Peyer's patch (tissue), 4 donors: ENCODE measurements around the gene CDYL. TPM values are rescaled to one million over a fixed set of nuclear protein-coding genes. Genes with fewer than 3 reads are reported as not detected.

Experiments used
- DNase-seq, 3 donors: peaks; one replicate each; pipeline ENCODE4 v3.0.0-alpha.2; 2017 to 2019
- H3K27ac ChIP-seq, 4 donors: fragments of 200-600 bp; sonication (generic); one replicate each; pipeline ENCODE4 v1.5.1; 2016 to 2019
- H3K27me3 ChIP-seq, 2 donors: fragments of 200-600 bp; sonication (generic); one replicate each; pipeline ENCODE4 v1.5.1; 2019
- H3K36me3 ChIP-seq, 3 donors: fragments of 200-600 bp; sonication (generic); one replicate each; pipeline ENCODE4 v1.5.1; 2016 to 2019
- H3K4me1 ChIP-seq, 4 donors: fragments of 200-600 bp; sonication (generic); one replicate each; pipeline ENCODE4 v1.5.1; 2016 to 2019
- H3K4me3 ChIP-seq, 4 donors: fragments of 200-600 bp; sonication (generic); 1 replicate in 3 of 4; 2 replicates in 1 of 4; pipeline ENCODE4 v1.5.1; 2016 to 2019; ENCODE audit warnings: mild to moderate bottlenecking in 1 of 4
- H3K9me3 ChIP-seq, 4 donors: fragments of 200-600 bp; sonication (generic); one replicate each; pipeline ENCODE4 v1.5.1; 2016 to 2019; ENCODE audit warnings: mild to moderate bottlenecking in 1 of 4
- CTCF ChIP-seq, 6 experiments: fragments of 450-650 bp in 4 of 6; fragments of 200-600 bp in 2 of 6; sonication (generic) in 1 of 6; IDR thresholded peaks; one replicate each; pipeline ENCODE4 v1.5.1; 2017 to 2019; ENCODE audit warnings: antibody characterized with exemption in 6 of 6, mild to moderate bottlenecking in 3 of 6, moderate library complexity in 1 of 6
- POLR2A ChIP-seq, 2 donors: fragments of 450-650 bp; IDR thresholded peaks; one replicate each; pipeline ENCODE4 v1.5.1; 2017; ENCODE audit warnings: antibody characterized with exemption in 2 of 2, mild to moderate bottlenecking in 2 of 2, moderate library complexity in 2 of 2
- total RNA-seq, 4 donors: library from RNA; depleted of rRNA; stranded (reverse); fragments of >200 nt; gene quantifications; one replicate each; pipeline ENCODE4 v1.1.0, GENCODE V29; 2016

Gene CDYL
- total RNA-seq, 4 donors from 2014 or later = 31.2 to 77.6 (median 35.2) TPM

DNA sequence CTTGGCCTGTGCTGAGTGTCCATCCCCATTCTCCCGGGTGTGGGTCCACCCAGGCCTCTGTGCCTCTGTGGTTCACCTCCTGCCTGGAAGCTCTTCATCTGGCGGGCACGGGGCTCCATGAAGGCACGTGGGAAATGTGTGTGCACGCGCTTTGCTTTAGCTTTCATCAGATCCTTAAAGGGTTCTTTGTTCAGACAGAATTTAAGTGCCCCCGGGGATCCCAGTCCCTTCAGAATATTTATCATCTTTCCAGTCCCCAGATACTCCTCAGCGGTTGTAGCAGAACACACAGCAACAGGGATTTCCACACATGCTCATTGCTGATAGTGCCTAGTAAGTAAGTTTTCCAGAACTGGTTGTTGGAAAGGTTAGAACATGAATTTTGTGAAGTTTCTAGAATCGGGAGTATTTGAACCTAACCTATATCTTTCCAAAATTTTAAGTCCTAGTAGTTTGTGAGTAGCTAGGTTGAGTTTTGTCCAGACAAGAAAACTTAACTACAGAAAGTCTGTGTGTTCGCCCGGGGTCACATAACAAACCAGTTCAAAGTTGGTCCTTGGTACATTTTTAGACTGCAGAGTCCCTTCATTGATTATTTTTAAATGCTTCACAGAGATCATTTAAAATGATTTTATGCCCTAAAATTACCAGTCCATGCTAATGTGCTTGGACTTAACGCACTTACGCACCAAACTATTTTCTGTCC lies 159.9 kb downstream of the CDYL start:
- no peak overlapping the region for H3K27ac ChIP-seq
- H3K36me3 ChIP-seq = no peaks in the 10 kb centered on the region
- TF ChIP-seq POLR2A (IDR thresholded peaks at IDR 0.05) = no peak

GRCh38 chr6:4936681-4937041 lies 160.5 kb downstream of the CDYL start:
- Histone ChIP-seq H3K4me3 (no peak overlapping the region), H3K27me3 (no peaks in the 10 kb centered on the region), H3K4me1 (peaks cover 0 to 11% (median 2%) of the 10 kb centered on the region in 4 donors), H3K9me3 (no peaks in the 10 kb centered on the region), H3K27ac (no peak overlapping the region), H3K36me3 (no peaks in the 10 kb centered on the region)
- peak in 5 of 6 experiments; percentile 18 to 91 (median 88) for TF ChIP-seq CTCF (IDR thresholded peaks at IDR 0.05)
- TF ChIP-seq POLR2A (IDR thresholded peaks at IDR 0.05) = no peak
- DNase-seq = peak in 1 of 3 donors; percentile 62

More for the DNA sequence above, 159.9 kb downstream of the CDYL start:
- H3K27me3 ChIP-seq = no peaks in the 10 kb centered on the region
- H3K9me3 ChIP-seq = no peaks in the 10 kb centered on the region
- no peak for DNase-seq
- H3K4me3 ChIP-seq = no peak overlapping the region
- H3K4me1 ChIP-seq = peaks cover 0 to 12% (median 2%) of the 10 kb centered on the region in 4 donors

DNA sequence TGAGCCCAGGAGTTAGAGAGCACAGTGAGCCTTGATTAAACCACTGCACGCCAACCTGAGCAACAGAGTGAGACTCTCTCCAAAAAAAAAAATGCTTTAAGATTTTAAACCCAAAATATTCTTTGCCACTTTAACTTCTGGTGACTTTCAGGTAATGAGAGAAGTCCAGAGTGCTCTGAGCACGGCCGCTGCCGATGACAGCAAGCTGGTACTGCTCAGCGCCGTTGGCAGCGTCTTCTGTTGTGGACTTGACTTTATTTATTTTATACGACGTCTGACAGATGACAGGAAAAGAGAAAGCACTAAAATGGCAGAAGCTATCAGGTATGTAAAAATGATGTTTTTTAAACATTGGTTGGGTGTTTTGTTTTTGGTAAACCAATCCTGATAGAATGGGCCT lies 161.2 kb downstream of the CDYL start:
- Histone ChIP-seq H3K27me3 (no peaks in the 10 kb centered on the region), H3K36me3 (no peaks in the 10 kb centered on the region), H3K4me1 (peaks cover 0 to 11% (median 0%) of the 10 kb centered on the region in 4 donors), H3K4me3 (no peak overlapping the region), H3K27ac (no peak overlapping the region), H3K9me3 (no peaks in the 10 kb centered on the region)
- no peak for TF ChIP-seq POLR2A (IDR thresholded peaks at IDR 0.05)
- TF ChIP-seq CTCF (IDR thresholded peaks at IDR 0.05) = no peak
- no peak for DNase-seq

DNA sequence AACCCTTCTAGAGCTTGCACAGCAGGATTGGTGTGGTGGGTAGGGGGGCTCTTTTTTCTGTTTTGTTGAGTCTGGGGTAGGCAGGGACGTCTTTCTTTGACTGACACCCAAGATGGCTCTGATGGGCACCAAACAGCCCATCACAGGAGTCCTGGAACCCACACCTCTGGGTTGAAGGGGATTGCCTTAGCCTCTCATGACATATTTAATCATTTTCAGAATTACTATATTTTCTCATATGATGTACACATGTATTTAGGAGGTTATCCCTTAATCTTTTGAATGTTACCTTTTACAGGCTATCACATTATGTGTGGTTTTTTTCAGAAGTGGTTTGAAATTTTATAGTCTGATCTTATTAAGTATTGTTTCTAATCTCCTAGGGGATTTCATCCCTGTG lies 163.0 kb downstream of the CDYL start:
- Histone ChIP-seq H3K9me3 (no peaks in the 10 kb centered on the region), H3K27me3 (no peaks in the 10 kb centered on the region), H3K27ac (no peak overlapping the region), H3K4me3 (no peak overlapping the region), H3K36me3 (peaks cover 0 to 4% (median 0%) of the 10 kb centered on the region in 3 donors), H3K4me1 (peaks cover 0 to 13% (median 0%) of the 10 kb centered on the region in 4 donors)
- DNase-seq = no peak
- TF ChIP-seq CTCF (IDR thresholded peaks at IDR 0.05) (no peak), POLR2A (IDR thresholded peaks at IDR 0.05) (no peak)

- H3K9me3 ChIP-seq = no peaks in the 10 kb centered on the region
- DNase-seq = no peak
- TF ChIP-seq CTCF (IDR thresholded peaks at IDR 0.05) (no peak), POLR2A (IDR thresholded peaks at IDR 0.05) (no peak)
- no peak overlapping the region for H3K4me3 ChIP-seq
- H3K27me3 ChIP-seq = no peaks in the 10 kb centered on the region
- H3K36me3 ChIP-seq = peaks cover 0 to 15% (median 0%) of the 10 kb centered on the region in 3 donors
- H3K27ac ChIP-seq = no peak overlapping the region
- H3K4me1 ChIP-seq = peaks cover 0 to 13% (median 0%) of the 10 kb centered on the region in 4 donors
These were observed 164.2 kb downstream of the CDYL start for GRCh38 chr6:4940416-4940815.

DNA sequence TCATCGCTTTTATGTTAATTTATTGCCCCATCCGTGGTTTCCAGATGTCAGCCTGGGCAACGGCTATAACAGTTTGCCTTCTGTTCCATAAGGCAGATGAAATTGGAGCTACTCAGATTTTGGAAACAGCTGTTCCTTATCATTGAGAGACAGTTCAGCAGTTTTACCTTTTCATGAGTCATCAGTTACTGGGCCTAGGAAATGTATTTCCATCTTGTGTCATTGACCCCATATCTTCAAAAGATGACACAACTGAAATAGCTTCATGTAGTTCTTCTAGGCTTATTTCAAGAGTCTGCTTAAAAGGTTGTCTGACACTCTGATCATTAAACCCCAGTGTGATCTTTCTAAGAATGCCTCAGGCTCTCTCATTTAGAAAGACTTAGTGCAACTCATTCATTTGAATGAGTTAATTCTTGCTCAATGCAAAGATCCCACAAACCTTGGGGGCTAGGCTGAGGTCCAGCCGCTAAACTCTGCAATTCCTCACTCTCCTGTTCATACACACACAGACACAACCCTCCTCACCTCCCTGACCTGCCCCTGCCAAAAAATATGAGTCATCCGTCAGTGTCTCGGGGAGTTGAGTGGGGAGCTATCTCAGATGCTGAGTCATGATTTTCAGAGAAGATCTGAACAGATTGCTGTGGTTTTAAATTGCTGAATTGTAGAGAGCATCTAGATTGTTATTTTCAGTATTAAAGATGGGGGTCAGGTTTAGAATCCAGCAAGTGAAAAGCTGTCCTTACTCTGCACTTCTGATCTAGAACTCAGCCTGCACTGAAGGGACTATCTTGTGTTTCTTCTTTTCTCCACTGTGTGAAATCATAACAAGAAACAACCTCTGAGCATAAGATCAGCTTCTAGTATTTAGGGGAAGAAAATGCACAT lies 165.8 kb downstream of the CDYL start:
- H3K36me3 ChIP-seq = peaks cover 0 to 30% (median 0%) of the 10 kb centered on the region in 3 donors
- TF ChIP-seq CTCF (IDR thresholded peaks at IDR 0.05) (no peak), POLR2A (IDR thresholded peaks at IDR 0.05) (no peak)
- peaks cover 0 to 13% (median 0%) of the 10 kb centered on the region in 4 donors for H3K4me1 ChIP-seq
- DNase-seq = no peak
- no peak overlapping the region for H3K4me3 ChIP-seq
- no peak overlapping the region for H3K27ac ChIP-seq
- H3K9me3 ChIP-seq = no peaks in the 10 kb centered on the region
- H3K27me3 ChIP-seq = no peaks in the 10 kb centered on the region
